ENCODE data around the gene ERFL.

Gene ERFL

GRCh38 chr19:41859618-41860418, 68.4 kb downstream of the ERFL start, which contains the start of gene RPS19:
RPS19 (plus strand) TSS chr19:41860255; CDS start chr19:41860775, 520 bp downstream.
- peak; percentile 96 to 97 for DNase-seq (ENCODE audit: low read depth in 2 of 2)

GRCh38 chr19:41859213-41859617, 69.0 kb downstream of the ERFL start:
- DNase-seq (ENCODE audit: low read depth in 2 of 2) = no peak
